HCT116 (cell line): Measurements from ENCODE around the gene CMIP. TPM values are rescaled to one million over a fixed set of nuclear protein-coding genes. Genes with fewer than 3 reads are reported as not detected.

Experiments
- ATAC-seq: fragments of 200-7000 bp; cut with Tn5 transposase; 2 replicates; pipeline ENCODE4 v1.9.1; 2020; ENCODE audit warnings: mild to moderate bottlenecking, moderate library complexity
- BruUV-seq: library from RNA; stranded (reverse); fragments of 400-500 nt; replicated peaks from 2 replicates; lab custom pipeline; 2021; lab: Mats Ljungman, UMichigan
- CTCF ChIA-PET: fragments of 300-600 bp; sonication (Branson Sonifier 250); formaldehyde crosslinking; loops from one replicate; lab custom pipeline; 2021; ENCODE audit warnings: antibody characterized with exemption; lab: Charles Lee
- POLR2A ChIA-PET: fragments of 300-600, 350-600 bp; sonication (Branson Sonifier 250); formaldehyde crosslinking; loops from one replicate; lab custom pipeline; 2021; ENCODE audit warnings: antibody characterized with exemption; lab: Charles Lee
- RAD21 ChIA-PET, 2 experiments: fragments of 300-600 bp; sonication (Branson Sonifier 250); formaldehyde crosslinking; loops; one replicate each; lab custom pipeline; 2023; ENCODE audit warnings: low total read pairs in 2 of 2; ENCODE audit not compliant: uncharacterized antibody in 2 of 2, unreplicated experiment in 2 of 2, low non-redundant PET in 1 of 2; lab: Charles Lee
- DNase-seq: peaks from one replicate; pipeline ENCODE4 v3.0.0-alpha.2; 2010; ENCODE audit warnings: low read depth, low spot score
- H2AFZ ChIP-seq: fragments of 200-600 bp; shearing (Covaris generic), sonication (generic); 2 replicates; pipeline ENCODE4 v1.6.1; 2017; ENCODE audit warnings: low read depth, mixed run types, mixed read lengths, antibody characterized with exemption, low read length; ENCODE audit not compliant: poor library complexity, severe bottlenecking
- H3K27ac ChIP-seq: 2 replicates; pipeline ENCODE4 v1.5.1; 2012; ENCODE audit warnings: low read depth, low read length
- H3K27me3 ChIP-seq: fragments of 200-600 bp; sonication (generic); 2 replicates; pipeline ENCODE4 v1.6.1; 2016; ENCODE audit warnings: mixed run types, low read length, mixed read lengths; ENCODE audit not compliant: insufficient read depth
- H3K36me3 ChIP-seq, 2 experiments: fragments of 200-500 bp in 1 of 2; fragments of 200-600 bp in 1 of 2; sonication (Bioruptor generic) in 1 of 2; sonication (generic) in 1 of 2; 2 replicates each; pipeline versions ENCODE4 v1.5.1 to v1.6.1; 2014 to 2016; ENCODE audit warnings: low read length in 2 of 2, inconsistent platforms in 1 of 2, mixed read lengths in 1 of 2, mixed run types in 1 of 2; ENCODE audit not compliant: insufficient read depth in 2 of 2, control insufficient read depth in 1 of 2
- H3K4me1 ChIP-seq, 2 experiments: fragments of 200-600 bp in 1 of 2; sonication (generic) in 1 of 2; 2 replicates each; pipeline versions ENCODE4 v1.5.1 to v1.6.1; 2012 to 2017; ENCODE audit warnings: low read length in 2 of 2, inconsistent platforms in 1 of 2, mild to moderate bottlenecking in 1 of 2, mixed read lengths in 1 of 2, mixed run types in 1 of 2, moderate library complexity in 1 of 2; ENCODE audit not compliant: insufficient read depth in 2 of 2, control insufficient read depth in 1 of 2
- H3K4me2 ChIP-seq: fragments of 200-600 bp; sonication (generic); 2 replicates; pipeline ENCODE4 v1.6.1; 2017; ENCODE audit warnings: mixed run types, low read length, mixed read lengths
- H3K4me3 ChIP-seq, 2 experiments: fragments of 200-600 bp in 1 of 2; sonication (generic) in 1 of 2; replicated peaks in 1 of 2; 2 replicates each; pipeline ENCODE4 v1.5.1; 2011 to 2016; ENCODE audit warnings: low read length in 2 of 2, control low read depth in 1 of 2, low read depth in 1 of 2, mild to moderate bottlenecking in 1 of 2, mixed read lengths in 1 of 2, mixed run types in 1 of 2
- H3K79me2 ChIP-seq: fragments of 200-600 bp; sonication (generic); 2 replicates; pipeline ENCODE4 v1.6.1; 2017; ENCODE audit warnings: mild to moderate bottlenecking, mixed run types, low read length, moderate library complexity, mixed read lengths; ENCODE audit not compliant: insufficient read depth
- H3K9ac ChIP-seq: fragments of 200-600 bp; sonication (generic); 2 replicates; pipeline ENCODE4 v1.6.1; 2016; ENCODE audit warnings: low read length, mixed read lengths
- H3K9me2 ChIP-seq: fragments of 200-600 bp; sonication (generic), shearing (Covaris generic); 2 replicates; pipeline ENCODE4 v1.6.1; 2017; ENCODE audit warnings: mixed run types, mild to moderate bottlenecking, moderate library complexity; ENCODE audit not compliant: insufficient read depth
- H3K9me3 ChIP-seq, 2 experiments: fragments of 200-500 bp in 1 of 2; fragments of 200-600 bp in 1 of 2; sonication (Bioruptor generic) in 1 of 2; sonication (generic) in 1 of 2; 2 replicates each; pipeline ENCODE4 v1.6.1; 2014 to 2017; ENCODE audit warnings: low read length in 2 of 2, mixed read lengths in 2 of 2, inconsistent platforms in 1 of 2, low read depth in 1 of 2, mild to moderate bottlenecking in 1 of 2, mixed run types in 1 of 2, moderate library complexity in 1 of 2; ENCODE audit not compliant: control insufficient read depth in 1 of 2, insufficient read depth in 1 of 2
- H4K20me1 ChIP-seq: fragments of 200-600 bp; sonication (generic), shearing (Covaris generic); 2 replicates; pipeline ENCODE4 v1.6.1; 2017; ENCODE audit warnings: mixed run types, mild to moderate bottlenecking, moderate library complexity; ENCODE audit not compliant: insufficient read depth
- FOSL1 ChIP-seq: IDR thresholded peaks from 2 replicates; pipeline ENCODE4 v1.6.1; 2012; ENCODE audit warnings: low read depth
- POLR2AphosphoS5 ChIP-seq: IDR thresholded peaks from 2 replicates; pipeline ENCODE4 v1.6.1; 2011; ENCODE audit warnings: mild to moderate bottlenecking, low read depth, low read length, moderate library complexity
- SRF ChIP-seq: IDR thresholded peaks from 2 replicates; pipeline ENCODE4 v1.6.1; 2012; ENCODE audit warnings: low read depth
- YY1 ChIP-seq: IDR thresholded peaks from 2 replicates; pipeline ENCODE4 v1.6.1; 2011; ENCODE audit warnings: low read length, low read depth, moderate library complexity, mild to moderate bottlenecking; ENCODE audit not compliant: insufficient replicate concordance; ENCODE audit errors: extremely low read depth
- intact Hi-C: fragments of 100-400 bp; cut with micrococcal nuclease; formaldehyde crosslinking; loops from 2 replicates; pipeline ENCODE4 v1.10.0; 2022
- total RNA-seq: library from RNA; stranded (reverse); gene quantifications from one replicate; pipeline ENCODE4 v1.2.1, GENCODE V29; 2021; ENCODE audit not compliant: unreplicated experiment
- TF ChIP-seq, protein P1 (sequence below): IDR thresholded peaks from 2 replicates; pipeline ENCODE4 v1.6.1; 2012
- TF ChIP-seq, protein P2 (sequence below), 3 experiments: fragments of 200-600 bp in 1 of 3; sonication (generic) in 1 of 3; IDR thresholded peaks in 2 of 3; conservative IDR thresholded peaks in 1 of 3; 2 replicates each; pipeline ENCODE4 v1.5.1; 2012 to 2017; ENCODE audit warnings: low read depth in 2 of 3, low read length in 2 of 3, antibody characterized with exemption in 1 of 3, borderline replicate concordance in 1 of 3, control low read depth in 1 of 3, mild to moderate bottlenecking in 1 of 3, mixed read lengths in 1 of 3, mixed run types in 1 of 3, moderate library complexity in 1 of 3; ENCODE audit not compliant: insufficient read depth in 1 of 3

CMIP gene
- total RNA-seq, 1 experiment from 2014 or later, result 64.6 TPM

DNA sequence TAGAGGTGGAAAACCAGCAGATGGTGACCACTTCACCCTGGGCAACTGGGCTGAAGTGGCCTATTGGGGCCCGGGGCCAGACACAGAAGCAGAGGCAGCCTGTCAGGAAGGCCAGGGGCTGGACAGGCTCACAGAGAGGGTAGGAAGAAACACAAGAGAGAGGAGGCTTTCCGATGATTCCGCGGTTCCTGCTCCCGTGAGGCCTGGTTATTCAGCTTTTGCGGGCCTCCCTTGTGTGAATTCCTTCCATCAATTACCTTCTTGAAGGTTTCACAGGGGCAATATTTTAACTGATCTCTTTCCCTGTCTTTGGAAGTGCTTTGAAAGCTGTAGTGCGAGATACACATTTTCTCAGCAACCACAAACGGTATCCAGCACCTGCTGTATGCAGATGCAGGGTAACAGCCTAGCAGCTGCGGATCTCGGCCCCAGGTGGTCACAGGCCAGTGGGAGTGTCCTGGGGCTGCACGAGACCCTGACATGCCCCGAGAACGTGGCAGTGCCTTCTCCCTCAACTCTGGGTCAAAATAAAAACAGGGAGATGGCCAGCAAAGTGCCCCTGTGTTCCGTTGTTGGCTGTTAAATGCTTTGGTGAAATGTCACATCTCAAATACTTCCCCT is 11.6 kb upstream of the CMIP start:
- Histone ChIP-seq H3K4me3 (no peak overlapping the region), H3K27ac (no peak overlapping the region), H3K27me3 (no peaks in the 10 kb centered on the region), H3K9ac (no peak overlapping the region), H4K20me1 (no peaks in the 10 kb centered on the region), H3K79me2 (no peaks in the 10 kb centered on the region), H3K36me3 (no peaks in the 10 kb centered on the region), H2AFZ (no peak overlapping the region), H3K9me2 (no peaks in the 10 kb centered on the region), H3K4me2 (no peak overlapping the region), H3K9me3 (no peaks in the 10 kb centered on the region), H3K4me1 (peaks cover 11 to 27% of the 10 kb centered on the region in 2 experiments)
- DNase-seq (no peak), ATAC-seq (no peak)
- RAD21 ChIA-PET, result no interaction called here
- CTCF ChIA-PET, result no interaction called here
- TF ChIP-seq POLR2AphosphoS5 (no peak), YY1 (no peak)
- intact Hi-C loops, result no loop called here
- no TSS peak for BruUV-seq
- POLR2A ChIA-PET, result no interaction called here

- RAD21 ChIA-PET, result no interaction called here
- no peaks in the 10 kb centered on the region for H3K9me3 ChIP-seq
- no peak overlapping the region for H3K27ac ChIP-seq
- no peaks in the 10 kb centered on the region for H3K36me3 ChIP-seq
- H3K27me3 ChIP-seq, result no peaks in the 10 kb centered on the region
- no peak overlapping the region for H3K4me2 ChIP-seq
- TF ChIP-seq FOSL1 (no peak), SRF (no peak)
- TF ChIP-seq, protein P1, sequence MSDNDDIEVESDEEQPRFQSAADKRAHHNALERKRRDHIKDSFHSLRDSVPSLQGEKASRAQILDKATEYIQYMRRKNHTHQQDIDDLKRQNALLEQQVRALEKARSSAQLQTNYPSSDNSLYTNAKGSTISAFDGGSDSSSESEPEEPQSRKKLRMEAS, result no peak
- TF ChIP-seq, protein P2, sequence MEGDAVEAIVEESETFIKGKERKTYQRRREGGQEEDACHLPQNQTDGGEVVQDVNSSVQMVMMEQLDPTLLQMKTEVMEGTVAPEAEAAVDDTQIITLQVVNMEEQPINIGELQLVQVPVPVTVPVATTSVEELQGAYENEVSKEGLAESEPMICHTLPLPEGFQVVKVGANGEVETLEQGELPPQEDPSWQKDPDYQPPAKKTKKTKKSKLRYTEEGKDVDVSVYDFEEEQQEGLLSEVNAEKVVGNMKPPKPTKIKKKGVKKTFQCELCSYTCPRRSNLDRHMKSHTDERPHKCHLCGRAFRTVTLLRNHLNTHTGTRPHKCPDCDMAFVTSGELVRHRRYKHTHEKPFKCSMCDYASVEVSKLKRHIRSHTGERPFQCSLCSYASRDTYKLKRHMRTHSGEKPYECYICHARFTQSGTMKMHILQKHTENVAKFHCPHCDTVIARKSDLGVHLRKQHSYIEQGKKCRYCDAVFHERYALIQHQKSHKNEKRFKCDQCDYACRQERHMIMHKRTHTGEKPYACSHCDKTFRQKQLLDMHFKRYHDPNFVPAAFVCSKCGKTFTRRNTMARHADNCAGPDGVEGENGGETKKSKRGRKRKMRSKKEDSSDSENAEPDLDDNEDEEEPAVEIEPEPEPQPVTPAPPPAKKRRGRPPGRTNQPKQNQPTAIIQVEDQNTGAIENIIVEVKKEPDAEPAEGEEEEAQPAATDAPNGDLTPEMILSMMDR (IDR thresholded peaks at IDR 0.05 in 2 of 3, conservative IDR thresholded peaks at IDR 0.05 in 1 of 3; ENCODE audit: borderline replicate concordance in 1 of 3, insufficient read depth in 1 of 3, low read depth in 2 of 3, low read length in 2 of 3), result no peak
- no peaks in the 10 kb centered on the region for H3K79me2 ChIP-seq
- H3K9ac ChIP-seq, result no peak overlapping the region
- H3K9me2 ChIP-seq, result no peaks in the 10 kb centered on the region
- POLR2A ChIA-PET, result no interaction called here
- no peaks in the 10 kb centered on the region for H4K20me1 ChIP-seq
- H3K4me1 ChIP-seq, result peaks cover 0 to 13% of the 10 kb centered on the region in 2 experiments; a peak in 1 of 4 replicates
- CTCF ChIA-PET, result no interaction called here
- no peak for ATAC-seq
- no peak for DNase-seq
- intact Hi-C loops, result no loop called here
- H2AFZ ChIP-seq, result no peak overlapping the region
- BruUV-seq, result no TSS peak
- no peak overlapping the region for H3K4me3 ChIP-seq
Measured at GRCh38 chr16:81435103-81435502, 9.5 kb upstream of the CMIP start.
